Measurements from ENCODE around the gene BBX. TPM values are rescaled to one million over a fixed set of nuclear protein-coding genes. Genes with fewer than 3 reads are reported as not detected.

Gene BBX
- total RNA-seq, 6 experiments from 2014 or later = 40.6 to 50.3 (median 46.4) TPM

DNA sequence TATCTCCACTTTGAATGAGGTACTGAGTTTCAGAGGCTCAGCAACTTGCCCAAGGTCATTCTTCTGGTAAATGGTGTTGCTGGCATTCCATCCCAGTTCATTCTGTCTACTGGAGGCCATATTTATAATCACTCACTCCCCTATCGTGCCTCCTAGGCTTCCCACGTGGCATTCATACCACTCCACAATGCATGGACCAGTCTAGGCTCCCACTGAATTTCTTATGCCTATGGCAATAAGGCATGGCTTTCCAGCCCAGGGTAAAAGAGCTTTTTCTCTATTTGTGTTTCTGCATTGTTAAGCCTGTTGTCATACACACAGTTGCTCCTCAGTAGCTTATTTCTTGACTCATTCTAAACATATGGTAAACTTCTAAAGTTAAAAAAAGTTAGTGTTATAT lies 19.9 kb downstream of the BBX start:
- H3K27me3 Mint-ChIP-seq (ENCODE audit: insufficient read depth) = no peaks in the 10 kb centered on the region
- TF ChIP-seq, protein P1, sequence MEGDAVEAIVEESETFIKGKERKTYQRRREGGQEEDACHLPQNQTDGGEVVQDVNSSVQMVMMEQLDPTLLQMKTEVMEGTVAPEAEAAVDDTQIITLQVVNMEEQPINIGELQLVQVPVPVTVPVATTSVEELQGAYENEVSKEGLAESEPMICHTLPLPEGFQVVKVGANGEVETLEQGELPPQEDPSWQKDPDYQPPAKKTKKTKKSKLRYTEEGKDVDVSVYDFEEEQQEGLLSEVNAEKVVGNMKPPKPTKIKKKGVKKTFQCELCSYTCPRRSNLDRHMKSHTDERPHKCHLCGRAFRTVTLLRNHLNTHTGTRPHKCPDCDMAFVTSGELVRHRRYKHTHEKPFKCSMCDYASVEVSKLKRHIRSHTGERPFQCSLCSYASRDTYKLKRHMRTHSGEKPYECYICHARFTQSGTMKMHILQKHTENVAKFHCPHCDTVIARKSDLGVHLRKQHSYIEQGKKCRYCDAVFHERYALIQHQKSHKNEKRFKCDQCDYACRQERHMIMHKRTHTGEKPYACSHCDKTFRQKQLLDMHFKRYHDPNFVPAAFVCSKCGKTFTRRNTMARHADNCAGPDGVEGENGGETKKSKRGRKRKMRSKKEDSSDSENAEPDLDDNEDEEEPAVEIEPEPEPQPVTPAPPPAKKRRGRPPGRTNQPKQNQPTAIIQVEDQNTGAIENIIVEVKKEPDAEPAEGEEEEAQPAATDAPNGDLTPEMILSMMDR (IDR thresholded peaks at IDR 0.05) = no peak
- H3K9me3 Mint-ChIP-seq = no peaks in the 10 kb centered on the region
- H3K36me3 Mint-ChIP-seq (ENCODE audit: low read depth) = no peaks in the 10 kb centered on the region
- H3K4me1 Mint-ChIP-seq (ENCODE audit: low read depth) = peaks cover 32% of the 10 kb centered on the region
- peak overlapping the region; percentile 47 for H3K27ac Mint-ChIP-seq
- no peak overlapping the region for H3K4me3 Mint-ChIP-seq
- no peak for DNase-seq

- Mint-ChIP-seq H3K4me3 (no peak overlapping the region), H3K27ac (no peak overlapping the region), H3K9me3 (no peaks in the 10 kb centered on the region), H3K36me3 (ENCODE audit: low read depth) (peaks cover 7% of the 10 kb centered on the region), H3K4me1 (ENCODE audit: low read depth) (peaks cover 32% of the 10 kb centered on the region), H3K27me3 (ENCODE audit: insufficient read depth) (no peaks in the 10 kb centered on the region)
- DNase-seq = no peak
- TF ChIP-seq, protein P1 (IDR thresholded peaks at IDR 0.05) = peak; percentile 67
These were observed 20.9 kb downstream of the BBX start for GRCh38 chr3:107543666-107544065.

GRCh38 chr3:107545680-107546120 lies 22.9 kb downstream of the BBX start:
- no peak overlapping the region for H3K4me3 Mint-ChIP-seq
- no peaks in the 10 kb centered on the region for H3K27me3 Mint-ChIP-seq (ENCODE audit: insufficient read depth)
- H3K27ac Mint-ChIP-seq = no peak overlapping the region
- TF ChIP-seq, protein P1 (IDR thresholded peaks at IDR 0.05) = no peak
- DNase-seq = no peak
- peaks cover 9% of the 10 kb centered on the region for H3K36me3 Mint-ChIP-seq (ENCODE audit: low read depth)
- no peaks in the 10 kb centered on the region for H3K9me3 Mint-ChIP-seq
- H3K4me1 Mint-ChIP-seq (ENCODE audit: low read depth) = peaks cover 32% of the 10 kb centered on the region

GRCh38 chr3:107548601-107549000 lies 25.8 kb downstream of the BBX start:
- no peak overlapping the region for H3K4me3 Mint-ChIP-seq
- peaks cover 20% of the 10 kb centered on the region for H3K4me1 Mint-ChIP-seq (ENCODE audit: low read depth)
- peaks cover 9% of the 10 kb centered on the region for H3K36me3 Mint-ChIP-seq (ENCODE audit: low read depth)
- DNase-seq = no peak
- H3K9me3 Mint-ChIP-seq = no peaks in the 10 kb centered on the region
- H3K27ac Mint-ChIP-seq = no peak overlapping the region
- TF ChIP-seq, protein P1 (IDR thresholded peaks at IDR 0.05) = no peak
- no peaks in the 10 kb centered on the region for H3K27me3 Mint-ChIP-seq (ENCODE audit: insufficient read depth)

DNA sequence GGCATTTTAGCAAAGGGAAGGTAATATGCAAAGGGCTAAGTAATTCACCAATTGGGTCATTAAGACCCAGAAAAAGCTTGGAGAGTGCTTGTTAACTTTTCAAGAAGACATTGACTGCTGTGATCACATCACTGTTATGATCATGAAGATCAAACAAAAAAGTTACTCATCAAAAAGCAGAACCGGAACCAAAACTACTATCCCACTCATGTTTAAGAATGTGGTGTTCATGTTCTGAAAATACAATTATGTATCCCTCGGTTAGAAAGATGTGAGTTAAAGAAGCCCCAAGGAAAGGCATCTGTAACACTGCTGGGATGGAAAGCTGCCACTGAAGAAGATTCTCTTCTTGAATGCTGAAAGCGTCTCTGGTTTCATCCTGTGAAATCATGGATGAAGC lies 32.6 kb downstream of the BBX start:
- Mint-ChIP-seq H3K27ac (no peak overlapping the region), H3K27me3 (ENCODE audit: insufficient read depth) (no peaks in the 10 kb centered on the region), H3K9me3 (no peaks in the 10 kb centered on the region), H3K4me1 (ENCODE audit: low read depth) (peaks cover 5% of the 10 kb centered on the region; the same call in 1 of the 2 replicates), H3K4me3 (no peak overlapping the region), H3K36me3 (ENCODE audit: low read depth) (no peaks in the 10 kb centered on the region)
- no peak for DNase-seq
- TF ChIP-seq, protein P1 (IDR thresholded peaks at IDR 0.05) = no peak

- Mint-ChIP-seq H3K27me3 (ENCODE audit: insufficient read depth) (no peaks in the 10 kb centered on the region), H3K27ac (no peak overlapping the region), H3K36me3 (ENCODE audit: low read depth) (no peaks in the 10 kb centered on the region), H3K4me1 (ENCODE audit: low read depth) (peaks cover 18% of the 10 kb centered on the region), H3K4me3 (no peak overlapping the region), H3K9me3 (no peaks in the 10 kb centered on the region)
- DNase-seq = no peak
- TF ChIP-seq, protein P1 (IDR thresholded peaks at IDR 0.05) = no peak
These were observed 35.0 kb downstream of the BBX start for GRCh38 chr3:107557743-107558142.

All from HFFc6 (cell line).